ENCODE measurements around the gene MRM2. TPM values are rescaled to one million over a fixed set of nuclear protein-coding genes. Genes with fewer than 3 reads are reported as not detected.

MRM2 gene
- total RNA-seq, 4 donors from 2014 or later = 13.4 to 24.7 (median 15.8) TPM

- Histone ChIP-seq H3K4me3 (no peak overlapping the region), H3K27me3 (no peaks in the 10 kb centered on the region), H3K4me1 (no peaks in the 10 kb centered on the region), H3K27ac (no peak overlapping the region), H3K36me3 (peaks cover 2 to 100% (median 7%) of the 10 kb centered on the region in 3 donors), H3K9me3 (no peaks in the 10 kb centered on the region)
- WGBS, 2 donors = 96 to 97% methylated on average over 17 of the region's 17 CpGs
- TF ChIP-seq EP300 (IDR thresholded peaks at IDR 0.05) (no peak), CTCF (IDR thresholded peaks at IDR 0.05) (no peak), POLR2A (IDR thresholded peaks at IDR 0.05) (no peak)
- no peak for DNase-seq (ENCODE audit: low spot score in 2 of 2)
These were observed 26.2 kb downstream of the MRM2 start for GRCh38 chr7:2215851-2216250.

GRCh38 chr7:2214636-2215035 is 27.4 kb downstream of the MRM2 start:
- Histone ChIP-seq H3K36me3 (peaks cover 2 to 97% (median 7%) of the 10 kb centered on the region in 3 donors), H3K4me3 (no peak overlapping the region), H3K4me1 (peaks cover 0 to 4% (median 0%) of the 10 kb centered on the region in 4 donors), H3K9me3 (no peaks in the 10 kb centered on the region), H3K27ac (no peak overlapping the region), H3K27me3 (no peaks in the 10 kb centered on the region)
- TF ChIP-seq POLR2A (IDR thresholded peaks at IDR 0.05) (no peak), CTCF (IDR thresholded peaks at IDR 0.05) (no peak), EP300 (IDR thresholded peaks at IDR 0.05) (no peak)
- WGBS, 2 donors = 89 to 91% methylated on average over 8 to 9 of the region's 9 CpGs
- DNase-seq (ENCODE audit: low spot score in 2 of 2) = no peak

DNA sequence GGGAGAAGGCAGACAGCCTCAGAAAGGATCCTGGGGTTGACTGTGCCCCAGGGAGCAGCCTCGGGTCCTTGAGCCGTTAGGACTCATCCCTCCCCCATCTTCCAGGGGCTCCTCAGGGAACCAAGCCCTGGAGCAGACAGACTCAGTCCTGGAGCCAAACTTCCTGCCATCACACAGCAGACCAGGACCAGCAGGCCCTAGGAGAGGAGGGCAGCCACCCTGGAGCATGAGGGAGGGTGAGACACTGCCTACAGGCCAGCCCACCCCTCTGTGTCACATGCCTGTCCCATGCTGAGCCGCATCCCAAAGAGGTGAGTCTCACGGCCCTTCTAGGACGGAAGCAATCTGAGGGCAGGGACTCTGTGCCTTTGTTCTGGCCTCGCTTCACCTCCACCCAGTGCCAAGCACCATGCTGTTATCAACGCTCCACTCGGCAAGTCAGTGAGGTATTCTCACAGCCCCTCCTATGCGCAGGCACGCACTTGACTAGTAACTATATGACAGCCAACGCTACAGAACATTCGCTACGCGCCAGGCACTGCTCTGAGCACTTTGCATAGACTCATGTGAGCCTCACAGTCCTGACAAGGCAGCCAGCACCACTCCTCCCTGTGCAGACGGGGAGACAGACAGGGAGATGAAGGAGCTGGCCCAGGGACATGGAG is 28.3 kb downstream of the MRM2 start:
- no peak for TF ChIP-seq POLR2A (IDR thresholded peaks at IDR 0.05)
- no peak for TF ChIP-seq EP300 (IDR thresholded peaks at IDR 0.05)
- TF ChIP-seq CTCF (IDR thresholded peaks at IDR 0.05) = no peak
- Histone ChIP-seq H3K9me3 (no peaks in the 10 kb centered on the region), H3K4me3 (no peak overlapping the region), H3K4me1 (peaks cover 0 to 9% (median 0%) of the 10 kb centered on the region in 4 donors), H3K27me3 (no peaks in the 10 kb centered on the region), H3K36me3 (peaks cover 2 to 91% (median 7%) of the 10 kb centered on the region in 3 donors), H3K27ac (no peak overlapping the region)
- 89 to 92% methylated on average over 15 of the region's 15 CpGs for WGBS, 2 donors
- DNase-seq (ENCODE audit: low spot score in 2 of 2) = no peak

- Histone ChIP-seq H3K27me3 (no peaks in the 10 kb centered on the region), H3K4me1 (peaks cover 0 to 9% (median 0%) of the 10 kb centered on the region in 4 donors), H3K36me3 (peaks cover 2 to 91% (median 3%) of the 10 kb centered on the region in 3 donors), H3K9me3 (no peaks in the 10 kb centered on the region), H3K27ac (no peak overlapping the region), H3K4me3 (no peak overlapping the region)
- WGBS, 2 donors = 96 to 98% methylated on average over 9 to 10 of the region's 10 CpGs
- TF ChIP-seq EP300 (IDR thresholded peaks at IDR 0.05) (no peak), CTCF (IDR thresholded peaks at IDR 0.05) (no peak), POLR2A (IDR thresholded peaks at IDR 0.05) (no peak)
- no peak for DNase-seq (ENCODE audit: low spot score in 2 of 2)
These were observed 29.1 kb downstream of the MRM2 start for GRCh38 chr7:2212906-2213305.

- WGBS, 2 donors = 91 to 98% methylated on average over 12 to 13 of the region's 13 CpGs
- Histone ChIP-seq H3K9me3 (no peaks in the 10 kb centered on the region), H3K4me1 (peaks cover 0 to 9% (median 0%) of the 10 kb centered on the region in 4 donors), H3K4me3 (no peak overlapping the region), H3K36me3 (peaks cover 0 to 91% (median 2%) of the 10 kb centered on the region in 3 donors), H3K27me3 (no peaks in the 10 kb centered on the region), H3K27ac (no peak overlapping the region)
- no peak for DNase-seq (ENCODE audit: low spot score in 2 of 2)
- TF ChIP-seq POLR2A (IDR thresholded peaks at IDR 0.05) = no peak
- TF ChIP-seq CTCF (IDR thresholded peaks at IDR 0.05) = no peak
- TF ChIP-seq EP300 (IDR thresholded peaks at IDR 0.05) = no peak
These were observed 30.1 kb downstream of the MRM2 start for GRCh38 chr7:2211926-2212325.

All from tibial nerve (tissue), 4 donors.